ENCODE results near the gene ICAM4.

Gene ICAM4

DNA sequence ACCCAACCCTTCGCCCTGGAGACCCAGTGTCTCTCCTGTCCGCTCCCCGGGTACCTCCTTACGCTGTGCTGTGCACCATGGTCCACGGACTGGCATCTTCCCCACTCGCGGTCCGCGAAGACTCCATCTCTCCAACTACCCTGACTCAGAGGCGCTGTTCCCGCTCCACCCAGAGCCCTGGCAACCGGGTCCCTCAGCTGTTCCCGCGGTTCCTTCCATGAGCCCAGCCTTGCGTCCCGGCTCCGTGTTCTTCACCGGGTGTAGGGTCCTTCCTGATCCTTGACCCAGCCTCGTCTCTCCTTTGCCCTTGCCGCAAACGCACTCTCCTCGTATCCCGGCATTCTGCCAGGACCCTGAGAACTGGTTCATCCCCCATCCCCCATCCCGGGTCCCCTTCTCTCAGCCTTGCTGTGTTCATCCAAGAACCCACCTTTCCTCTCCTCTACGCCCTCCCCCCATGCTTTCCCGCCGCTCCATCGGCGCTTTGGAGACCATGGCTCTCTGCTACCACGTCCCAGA, 3.7 kb downstream of the ICAM4 start:
- TF ChIP-seq, protein P1, sequence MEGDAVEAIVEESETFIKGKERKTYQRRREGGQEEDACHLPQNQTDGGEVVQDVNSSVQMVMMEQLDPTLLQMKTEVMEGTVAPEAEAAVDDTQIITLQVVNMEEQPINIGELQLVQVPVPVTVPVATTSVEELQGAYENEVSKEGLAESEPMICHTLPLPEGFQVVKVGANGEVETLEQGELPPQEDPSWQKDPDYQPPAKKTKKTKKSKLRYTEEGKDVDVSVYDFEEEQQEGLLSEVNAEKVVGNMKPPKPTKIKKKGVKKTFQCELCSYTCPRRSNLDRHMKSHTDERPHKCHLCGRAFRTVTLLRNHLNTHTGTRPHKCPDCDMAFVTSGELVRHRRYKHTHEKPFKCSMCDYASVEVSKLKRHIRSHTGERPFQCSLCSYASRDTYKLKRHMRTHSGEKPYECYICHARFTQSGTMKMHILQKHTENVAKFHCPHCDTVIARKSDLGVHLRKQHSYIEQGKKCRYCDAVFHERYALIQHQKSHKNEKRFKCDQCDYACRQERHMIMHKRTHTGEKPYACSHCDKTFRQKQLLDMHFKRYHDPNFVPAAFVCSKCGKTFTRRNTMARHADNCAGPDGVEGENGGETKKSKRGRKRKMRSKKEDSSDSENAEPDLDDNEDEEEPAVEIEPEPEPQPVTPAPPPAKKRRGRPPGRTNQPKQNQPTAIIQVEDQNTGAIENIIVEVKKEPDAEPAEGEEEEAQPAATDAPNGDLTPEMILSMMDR (IDR thresholded peaks at IDR 0.05), result no peak

DNA sequence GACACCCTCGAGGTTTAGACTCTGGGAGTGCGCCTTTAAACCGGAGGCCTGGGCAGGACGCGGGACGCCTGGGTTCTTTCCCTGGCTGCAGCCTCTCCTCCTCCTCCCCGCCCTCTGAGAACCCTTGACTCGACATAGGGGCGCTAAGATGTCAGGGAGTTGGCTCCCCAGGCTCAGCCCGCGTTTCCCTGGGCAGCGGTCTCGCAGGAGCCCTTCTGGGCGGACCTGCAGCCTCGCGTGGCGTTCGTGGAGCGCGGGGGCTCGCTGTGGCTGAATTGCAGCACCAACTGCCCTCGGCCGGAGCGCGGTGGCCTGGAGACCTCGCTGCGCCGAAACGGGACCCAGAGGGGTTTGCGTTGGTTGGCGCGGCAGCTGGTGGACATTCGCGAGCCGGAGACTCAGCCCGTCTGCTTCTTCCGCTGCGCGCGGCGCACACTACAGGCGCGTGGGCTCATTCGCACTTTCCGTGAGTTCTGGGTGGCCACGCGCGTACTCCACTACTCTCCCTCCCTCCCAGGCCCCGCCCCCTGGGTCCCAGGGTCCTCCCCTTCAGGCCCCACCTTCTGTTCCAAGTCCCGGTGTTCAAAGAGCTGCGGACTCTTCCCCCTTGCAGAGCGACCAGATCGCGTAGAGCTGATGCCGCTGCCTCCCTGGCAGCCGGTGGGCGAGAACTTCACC, 4.3 kb downstream of the ICAM4 start:
- TF ChIP-seq, protein P1 (IDR thresholded peaks at IDR 0.05), result no peak

DNA sequence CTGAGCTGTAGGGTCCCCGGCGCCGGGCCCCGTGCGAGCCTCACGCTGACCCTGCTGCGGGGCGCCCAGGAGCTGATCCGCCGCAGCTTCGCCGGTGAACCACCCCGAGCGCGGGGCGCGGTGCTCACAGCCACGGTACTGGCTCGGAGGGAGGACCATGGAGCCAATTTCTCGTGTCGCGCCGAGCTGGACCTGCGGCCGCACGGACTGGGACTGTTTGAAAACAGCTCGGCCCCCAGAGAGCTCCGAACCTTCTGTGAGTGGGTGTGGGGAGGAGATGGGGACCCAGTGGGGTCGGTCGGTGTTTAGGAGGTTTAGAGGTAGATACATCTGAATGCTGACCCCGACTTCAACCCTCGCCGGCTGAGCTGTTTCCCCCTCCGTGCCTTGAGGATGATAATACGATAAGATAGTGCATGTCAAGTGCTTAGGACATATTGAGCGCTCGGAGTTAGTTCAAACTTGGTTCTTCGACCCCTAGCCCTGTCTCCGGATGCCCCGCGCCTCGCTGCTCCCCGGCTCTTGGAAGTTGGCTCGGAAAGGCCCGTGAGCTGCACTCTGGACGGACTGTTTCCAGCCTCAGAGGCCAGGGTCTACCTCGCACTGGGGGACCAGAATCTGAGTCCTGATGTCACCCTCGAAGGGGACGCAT, 4.9 kb downstream of the ICAM4 start:
- TF ChIP-seq, protein P1 (IDR thresholded peaks at IDR 0.05), result no peak

DNA sequence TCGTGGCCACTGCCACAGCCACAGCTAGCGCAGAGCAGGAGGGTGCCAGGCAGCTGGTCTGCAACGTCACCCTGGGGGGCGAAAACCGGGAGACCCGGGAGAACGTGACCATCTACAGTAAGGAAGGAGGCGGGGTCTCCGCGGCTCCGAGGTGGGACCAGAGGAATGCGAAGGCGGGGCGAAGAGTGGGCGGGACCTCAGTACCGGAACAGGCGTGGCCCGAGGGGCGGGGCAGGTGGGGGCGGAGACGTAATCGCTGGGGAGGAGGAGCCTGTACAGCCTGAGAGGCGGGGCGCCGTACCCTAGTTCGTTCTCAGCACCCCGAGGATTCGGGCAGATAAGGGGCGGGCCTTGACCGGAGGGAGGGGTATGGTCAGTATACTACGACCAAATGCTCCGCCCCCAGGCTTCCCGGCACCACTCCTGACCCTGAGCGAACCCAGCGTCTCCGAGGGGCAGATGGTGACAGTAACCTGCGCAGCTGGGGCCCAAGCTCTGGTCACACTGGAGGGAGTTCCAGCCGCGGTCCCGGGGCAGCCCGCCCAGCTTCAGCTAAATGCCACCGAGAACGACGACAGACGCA, 5.5 kb downstream of the ICAM4 start:
- TF ChIP-seq, protein P1 (IDR thresholded peaks at IDR 0.05), result no peak

DNA sequence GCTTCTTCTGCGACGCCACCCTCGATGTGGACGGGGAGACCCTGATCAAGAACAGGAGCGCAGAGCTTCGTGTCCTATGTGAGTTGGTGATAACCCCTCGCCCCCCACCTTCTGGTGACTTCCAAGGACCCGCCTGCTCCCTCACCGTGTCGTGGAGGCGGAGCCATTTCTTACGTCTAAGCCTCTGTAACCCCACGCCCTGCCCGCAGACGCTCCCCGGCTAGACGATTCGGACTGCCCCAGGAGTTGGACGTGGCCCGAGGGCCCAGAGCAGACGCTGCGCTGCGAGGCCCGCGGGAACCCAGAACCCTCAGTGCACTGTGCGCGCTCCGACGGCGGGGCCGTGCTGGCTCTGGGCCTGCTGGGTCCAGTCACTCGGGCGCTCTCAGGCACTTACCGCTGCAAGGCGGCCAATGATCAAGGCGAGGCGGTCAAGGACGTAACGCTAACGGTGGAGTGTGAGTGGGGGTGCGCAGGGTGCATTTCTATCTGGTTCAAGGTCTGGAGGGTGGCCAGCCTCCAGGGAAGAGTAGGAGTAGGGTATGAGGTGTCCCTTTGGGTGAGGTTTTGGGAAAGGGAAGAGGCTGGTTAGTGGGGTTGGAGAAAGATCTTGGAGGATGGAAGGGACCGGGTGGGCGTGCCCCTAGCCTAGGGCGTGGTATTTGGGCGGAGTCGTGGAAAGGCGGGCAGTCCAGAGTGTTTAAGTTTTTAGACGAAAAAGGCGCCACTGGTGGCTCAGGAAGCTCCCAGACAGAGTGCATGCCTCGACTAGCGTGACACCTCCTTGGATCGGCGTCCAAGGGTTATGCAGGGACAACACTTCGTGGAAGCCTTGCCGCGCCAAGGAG, 6.3 kb downstream of the ICAM4 start:
- TF ChIP-seq, protein P1 (IDR thresholded peaks at IDR 0.05), result no peak

DNA sequence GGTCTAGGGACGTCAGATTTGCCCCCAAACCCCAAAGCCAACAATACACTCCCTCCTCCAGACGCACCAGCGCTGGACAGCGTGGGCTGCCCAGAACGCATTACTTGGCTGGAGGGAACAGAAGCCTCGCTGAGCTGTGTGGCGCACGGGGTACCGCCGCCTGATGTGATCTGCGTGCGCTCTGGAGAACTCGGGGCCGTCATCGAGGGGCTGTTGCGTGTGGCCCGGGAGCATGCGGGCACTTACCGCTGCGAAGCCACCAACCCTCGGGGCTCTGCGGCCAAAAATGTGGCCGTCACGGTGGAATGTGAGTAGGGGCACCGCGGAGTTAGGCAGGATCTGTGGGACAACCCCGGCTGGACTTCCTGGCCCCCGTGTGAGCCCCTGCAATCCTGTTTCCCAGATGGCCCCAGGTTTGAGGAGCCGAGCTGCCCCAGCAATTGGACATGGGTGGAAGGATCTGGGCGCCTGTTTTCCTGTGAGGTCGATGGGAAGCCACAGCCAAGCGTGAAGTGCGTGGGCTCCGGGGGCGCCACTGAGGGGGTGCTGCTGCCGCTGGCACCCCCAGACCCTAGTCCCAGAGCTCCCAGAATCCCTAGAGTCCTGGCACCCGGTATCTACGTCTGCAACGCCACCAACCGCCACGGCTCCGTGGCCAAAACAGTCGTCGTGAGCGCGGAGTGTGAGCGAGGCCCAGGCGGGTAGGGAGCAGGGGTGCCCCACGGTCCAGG, 7.0 kb downstream of the ICAM4 start:
- TF ChIP-seq, protein P1 (IDR thresholded peaks at IDR 0.05), result no peak

DNA sequence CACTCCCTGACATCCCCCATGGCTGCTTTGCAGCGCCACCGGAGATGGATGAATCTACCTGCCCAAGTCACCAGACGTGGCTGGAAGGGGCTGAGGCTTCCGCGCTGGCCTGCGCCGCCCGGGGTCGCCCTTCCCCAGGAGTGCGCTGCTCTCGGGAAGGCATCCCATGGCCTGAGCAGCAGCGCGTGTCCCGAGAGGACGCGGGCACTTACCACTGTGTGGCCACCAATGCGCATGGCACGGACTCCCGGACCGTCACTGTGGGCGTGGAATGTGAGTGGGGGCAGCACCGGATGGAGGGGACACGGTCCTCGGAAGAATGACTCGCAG, 7.6 kb downstream of the ICAM4 start:
- TF ChIP-seq, protein P1 (IDR thresholded peaks at IDR 0.05), result no peak
